Fibroblast of skin of right biceps (primary cell): ENCODE results near the gene LY6G5C.

Source experiments
- DNase-seq: peaks from one replicate; pipeline ENCODE4 v3.0.0-alpha.2; 2013

LY6G5C gene

GRCh38 chr6:31660381-31661261 lies 20.2 kb downstream of the LY6G5C start, which contains the start of gene C6orf47:
TSS of gene C6orf47 (minus strand) at chr6:31660778. CDS start at chr6:31659947, 831 bp downstream.
- DNase-seq, result peak; percentile 82

- DNase-seq, result no peak
Observed at GRCh38 chr6:31659649-31660380, 21.1 kb downstream of the LY6G5C start.

DNA sequence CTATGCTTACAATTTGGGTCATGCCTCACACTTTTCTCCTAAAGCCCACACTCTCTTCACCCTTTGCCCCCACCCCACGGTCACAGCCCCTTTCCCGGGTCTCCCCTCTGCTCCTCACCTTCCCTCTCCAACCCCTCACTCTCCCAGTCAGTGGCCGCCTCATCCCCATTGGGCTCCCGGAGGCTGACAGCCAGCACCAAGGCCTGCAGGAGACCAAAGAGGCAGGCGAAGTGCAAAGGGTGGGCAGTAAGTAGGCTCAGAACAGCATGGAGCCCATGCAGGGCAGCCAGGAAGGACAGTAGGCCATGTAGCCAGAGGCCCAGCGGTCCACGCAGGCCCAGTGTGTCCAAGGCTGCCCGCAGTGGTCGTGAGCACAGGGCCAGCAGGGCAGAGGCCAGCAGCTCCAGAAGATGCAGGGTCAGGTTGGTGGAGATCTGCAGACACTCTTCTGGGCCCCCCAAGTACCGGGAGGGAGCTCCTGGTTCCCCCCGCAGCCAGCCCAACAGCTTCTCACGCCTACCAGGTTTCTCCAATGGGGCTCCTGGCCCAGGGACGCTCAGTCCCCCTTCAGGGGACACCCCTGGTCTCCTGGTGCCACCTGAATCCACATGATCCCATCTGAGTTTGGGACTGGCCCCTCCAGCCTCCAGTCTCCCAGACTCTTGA lies 21.8 kb downstream of the LY6G5C start:
- no peak for DNase-seq

DNA sequence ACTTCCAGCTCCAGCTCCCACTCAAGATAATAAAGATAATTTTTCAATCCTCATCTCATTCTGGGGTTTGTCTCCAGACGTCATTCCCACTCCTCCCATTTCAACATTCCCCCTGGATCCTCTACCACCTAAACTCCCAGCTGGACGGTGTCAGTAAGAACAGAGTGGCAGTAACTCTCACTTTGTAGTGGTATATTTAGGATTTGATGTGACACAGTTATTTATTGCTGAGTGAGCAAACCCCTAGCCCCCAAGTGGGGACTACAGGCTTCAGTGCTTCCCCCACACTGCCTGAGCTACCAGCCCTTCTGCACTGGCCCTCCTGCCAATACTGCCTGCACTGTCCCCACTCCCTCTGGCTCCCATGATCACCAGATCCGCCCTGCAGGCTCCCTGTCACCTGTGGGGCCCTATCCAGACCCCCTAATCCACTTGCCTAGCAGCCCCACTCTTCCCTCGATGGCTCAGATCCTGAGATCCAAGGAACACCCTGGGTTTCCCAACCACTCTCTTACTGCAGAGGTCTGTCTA lies 22.6 kb downstream of the LY6G5C start:
- no peak for DNase-seq

DNA sequence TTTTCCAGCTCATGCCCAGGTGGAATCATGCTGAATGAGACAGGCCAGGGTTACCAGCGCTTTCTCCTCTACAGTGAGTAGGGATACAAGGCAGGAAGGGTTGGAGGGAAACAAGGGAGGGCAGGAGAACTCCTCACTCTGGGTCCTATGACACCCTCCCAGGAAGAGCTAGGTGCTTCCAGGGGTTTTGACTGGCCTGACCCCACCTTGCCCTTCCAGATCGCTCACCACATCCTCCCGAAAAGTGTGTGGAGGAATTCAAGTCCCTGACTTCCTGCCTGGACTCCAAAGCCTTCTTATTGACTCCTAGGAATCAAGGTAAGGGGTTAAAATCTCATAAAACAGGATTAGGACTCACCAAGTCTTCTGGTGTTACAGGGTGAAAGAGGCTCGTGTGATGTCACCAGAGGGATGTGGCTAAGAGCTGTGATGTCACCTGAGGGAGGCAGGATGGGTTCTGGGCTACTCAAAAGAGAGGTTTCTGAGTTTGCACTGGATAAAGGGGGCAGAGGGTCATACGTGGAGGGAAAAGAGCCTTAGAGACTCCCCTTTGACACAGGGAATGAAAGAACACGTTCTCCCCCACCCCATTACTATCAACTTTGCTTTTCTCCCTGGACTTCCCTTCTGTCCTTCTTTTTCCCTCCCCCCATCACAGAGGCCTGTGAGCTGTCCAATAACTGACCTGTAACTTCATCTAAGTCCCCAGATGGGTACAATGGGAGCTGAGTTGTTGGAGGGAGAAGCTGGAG lies 23.3 kb downstream of the LY6G5C start:
- DNase-seq, result no peak

DNA sequence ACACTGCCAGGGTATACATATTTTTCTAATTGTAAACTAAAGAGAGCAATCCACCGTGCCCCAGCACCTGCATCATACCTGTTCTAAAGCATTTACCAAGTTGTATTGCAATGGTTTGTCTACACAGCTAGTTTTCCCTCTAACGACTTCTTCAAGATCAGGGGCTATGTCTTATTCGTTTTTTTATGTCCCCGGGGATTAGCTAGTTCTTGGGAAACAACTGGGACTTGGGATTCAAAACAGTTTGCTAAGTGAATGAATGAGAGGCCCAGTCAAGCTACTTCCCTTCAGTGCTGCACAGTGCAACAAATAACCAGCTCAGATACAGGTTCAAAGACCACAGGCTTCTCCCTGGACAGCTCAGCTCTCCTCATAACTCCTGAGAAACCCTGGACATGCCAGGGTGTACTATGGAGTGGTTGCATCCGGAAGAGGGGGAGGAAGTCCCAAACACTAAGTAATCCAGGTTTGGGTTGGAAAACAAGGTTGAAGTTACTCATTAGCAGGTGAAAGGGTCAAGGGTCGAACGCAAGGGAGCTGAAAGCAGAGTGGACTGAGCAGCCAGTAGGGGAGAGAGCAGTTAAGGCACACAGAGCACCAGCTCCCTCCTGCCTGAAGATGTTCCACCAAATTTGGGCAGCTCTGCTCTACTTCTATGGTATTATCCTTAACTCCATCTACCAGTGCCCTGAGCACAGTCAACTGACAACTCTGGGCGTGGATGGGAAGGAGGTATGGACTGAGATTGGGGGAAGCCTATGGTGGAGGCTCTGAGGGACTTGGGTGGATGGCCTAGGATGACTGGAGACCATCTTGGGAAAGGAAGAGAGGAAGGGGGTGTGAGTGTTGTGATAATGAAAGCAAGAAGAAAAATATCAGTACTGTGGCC lies 25.3 kb downstream of the LY6G5C start, which contains the start of gene APOM:
TSS of gene APOM (plus strand) at position 546 of the 889 bp plus-strand sequence. CDS start at position 619, 73 bp downstream.
- DNase-seq, result no peak

- no peak for DNase-seq
Observed at GRCh38 chr6:31654574-31655348, 26.1 kb downstream of the LY6G5C start.

DNA sequence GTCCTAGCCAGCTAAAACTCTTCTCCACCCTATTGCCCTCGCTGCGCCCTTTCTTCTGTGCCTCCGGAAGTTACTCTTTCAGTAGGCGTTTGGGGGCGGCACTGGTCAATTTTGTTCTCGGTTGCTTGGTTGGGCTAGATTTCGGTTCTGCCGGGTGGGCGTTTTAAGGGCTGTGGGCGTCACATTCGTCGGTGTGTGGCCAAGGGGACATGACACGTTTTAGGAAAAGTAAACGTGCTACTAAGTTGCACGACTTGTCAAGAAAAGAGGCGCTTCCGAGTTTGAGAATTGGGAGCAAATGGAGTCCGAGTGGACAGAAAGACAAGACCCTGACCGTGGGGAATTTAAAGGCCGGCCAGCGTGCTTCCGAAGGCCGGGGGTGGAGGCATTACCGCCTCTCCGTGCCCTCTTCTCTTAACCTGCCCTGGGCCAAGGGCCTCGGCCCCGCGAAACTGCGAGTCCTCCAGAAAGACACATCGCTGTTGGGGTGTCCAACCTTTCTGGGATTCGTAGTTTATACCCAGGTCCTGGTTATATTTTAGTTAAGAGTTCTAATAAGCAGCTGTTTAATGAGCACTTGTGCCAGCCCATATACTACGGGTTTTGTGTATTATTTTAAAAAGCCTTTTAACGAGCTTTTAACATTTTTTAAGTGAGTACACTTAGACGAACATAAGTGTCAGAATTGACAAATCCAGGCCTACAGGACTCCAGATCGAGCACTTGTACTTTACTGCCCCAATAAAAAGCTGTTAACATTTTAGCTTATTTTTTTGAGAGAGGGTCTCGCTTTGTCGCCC lies 27.7 kb downstream of the LY6G5C start:
- peak; percentile 94 for DNase-seq

GRCh38 chr6:31651602-31652191 lies 29.2 kb downstream of the LY6G5C start:
- DNase-seq, result peak; percentile 73

- DNase-seq, result no peak
Observed at GRCh38 chr6:31645325-31645724, 35.5 kb downstream of the LY6G5C start.

GRCh38 chr6:31643818-31644454 lies 36.9 kb downstream of the LY6G5C start:
- no peak for DNase-seq

DNA sequence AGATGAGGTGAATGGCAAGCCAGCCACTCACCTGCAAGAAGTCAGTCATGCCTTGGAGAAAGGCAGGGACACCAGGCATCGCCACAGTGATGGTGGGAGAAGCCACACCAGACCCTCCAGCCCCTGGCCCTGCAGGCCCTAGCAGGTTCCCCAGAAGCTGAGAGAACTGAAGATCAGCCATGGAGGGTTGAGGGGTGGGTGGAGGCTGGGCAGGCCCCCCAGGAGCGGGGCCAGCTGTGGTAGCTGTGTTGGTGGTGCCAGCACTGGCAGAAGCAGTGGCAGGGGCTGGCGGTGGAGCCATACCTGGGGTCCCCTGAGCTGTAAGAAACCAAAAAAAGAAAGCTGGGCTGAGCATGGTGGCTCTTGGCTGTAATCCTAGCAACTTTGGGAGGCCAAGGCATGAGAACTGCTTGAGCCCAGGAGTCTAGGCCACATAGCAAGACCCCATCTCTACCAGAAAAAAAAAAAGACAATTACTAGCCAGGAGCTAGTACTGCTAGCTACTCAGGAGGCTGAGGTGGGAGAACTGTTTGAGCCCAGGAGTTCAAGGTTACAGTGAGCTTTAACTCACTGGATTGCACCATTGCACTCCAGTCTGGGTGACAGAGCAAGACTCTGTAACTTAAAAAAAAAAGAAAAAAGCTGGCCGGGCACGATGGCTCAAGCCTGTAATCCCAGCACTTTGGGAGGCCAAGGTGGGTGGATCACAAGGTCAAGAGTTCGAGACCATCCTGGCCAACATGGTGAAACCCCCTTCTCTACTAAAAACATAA lies 37.9 kb downstream of the LY6G5C start:
- DNase-seq, result no peak

GRCh38 chr6:31641370-31641769 lies 39.5 kb downstream of the LY6G5C start:
- DNase-seq, result no peak

DNA sequence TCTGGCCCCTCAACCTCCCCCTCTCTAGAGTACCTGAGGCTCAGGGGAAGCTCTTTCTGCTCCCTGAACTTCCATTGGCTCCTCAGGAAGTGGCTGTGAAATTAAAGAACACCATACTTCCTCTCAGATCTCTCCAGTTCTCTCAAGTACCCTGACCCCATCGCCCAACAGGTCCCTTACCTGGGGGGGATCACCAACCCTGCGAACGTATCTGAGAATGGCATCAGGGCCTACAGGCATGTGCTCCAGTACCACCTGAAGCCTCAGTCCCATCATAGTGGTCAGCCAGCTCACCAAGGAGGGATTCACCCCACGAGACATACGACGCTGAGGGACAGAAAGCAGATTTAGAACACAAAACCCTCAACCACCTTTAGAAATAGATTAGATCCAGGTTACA lies 40.3 kb downstream of the LY6G5C start:
- DNase-seq, result no peak

GRCh38 chr6:31639449-31639861 lies 41.4 kb downstream of the LY6G5C start:
- DNase-seq, result peak; percentile 71

DNA sequence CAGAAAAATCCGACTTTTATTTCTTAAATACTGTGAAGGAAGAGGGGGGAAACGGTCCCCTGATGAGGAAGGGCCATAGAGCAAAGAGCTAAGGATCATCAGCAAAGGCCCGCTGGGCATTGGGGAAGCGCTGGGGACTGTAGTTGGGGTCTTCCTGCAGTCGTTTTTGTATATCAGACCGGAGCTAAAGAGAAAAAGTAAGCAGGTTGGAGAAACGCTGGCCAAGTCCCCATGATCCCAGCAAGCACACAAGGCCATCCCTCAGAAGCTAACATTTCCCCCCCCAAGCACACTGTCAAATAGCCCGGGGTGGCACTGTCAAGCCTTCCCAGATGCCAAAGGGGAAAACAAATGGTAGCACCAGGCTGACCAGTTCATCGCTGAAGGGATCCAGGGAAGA lies 41.8 kb downstream of the LY6G5C start:
- DNase-seq, result no peak

GRCh38 chr6:31636698-31637596 lies 43.9 kb downstream of the LY6G5C start:
- DNase-seq, result no peak
